ENCODE results near the gene ARL4A.
"Not testable (repeated sequence)": the region's sequence is repeated elsewhere in the genome, so short reads cannot be mapped to it uniquely, and the experiment has no call there.

ARL4A gene

DNA sequence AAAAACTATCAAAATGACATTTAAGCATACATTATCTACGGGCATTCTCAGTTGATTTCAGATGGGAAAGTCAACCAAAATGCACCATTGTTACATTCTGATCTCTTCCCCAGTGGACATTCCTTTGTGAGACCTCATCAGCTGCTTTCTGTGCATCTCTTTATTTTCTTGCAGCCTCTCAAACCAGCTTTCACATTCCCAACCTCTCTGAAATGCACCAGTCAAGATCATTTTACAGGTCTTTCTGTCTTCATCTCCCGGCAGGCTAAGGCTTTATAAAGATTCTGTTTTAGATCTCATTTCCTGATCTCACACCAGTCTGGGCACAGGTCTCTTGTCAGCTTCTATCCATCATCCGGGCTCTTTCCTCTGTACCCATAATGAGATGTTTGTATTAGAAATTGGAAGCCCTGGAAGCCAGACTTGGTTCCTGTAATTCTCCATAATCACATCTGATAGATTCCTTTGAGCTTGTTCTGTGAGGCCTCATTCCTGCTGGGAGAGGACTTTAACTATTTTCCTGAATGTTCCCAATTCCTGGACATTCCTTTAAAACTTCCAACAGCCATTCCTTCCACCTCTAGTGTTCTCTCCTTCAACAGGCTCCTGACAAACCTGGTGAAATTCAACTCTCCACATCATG, 44.3 kb upstream of the ARL4A start:
- no peak overlapping the region for H3K4me3 ChIP-seq (replicated peaks; ENCODE audit: low read depth, low read length)
- DNase-seq (ENCODE audit: extremely low read depth, low read depth) = no peak
- TF ChIP-seq, protein P1, sequence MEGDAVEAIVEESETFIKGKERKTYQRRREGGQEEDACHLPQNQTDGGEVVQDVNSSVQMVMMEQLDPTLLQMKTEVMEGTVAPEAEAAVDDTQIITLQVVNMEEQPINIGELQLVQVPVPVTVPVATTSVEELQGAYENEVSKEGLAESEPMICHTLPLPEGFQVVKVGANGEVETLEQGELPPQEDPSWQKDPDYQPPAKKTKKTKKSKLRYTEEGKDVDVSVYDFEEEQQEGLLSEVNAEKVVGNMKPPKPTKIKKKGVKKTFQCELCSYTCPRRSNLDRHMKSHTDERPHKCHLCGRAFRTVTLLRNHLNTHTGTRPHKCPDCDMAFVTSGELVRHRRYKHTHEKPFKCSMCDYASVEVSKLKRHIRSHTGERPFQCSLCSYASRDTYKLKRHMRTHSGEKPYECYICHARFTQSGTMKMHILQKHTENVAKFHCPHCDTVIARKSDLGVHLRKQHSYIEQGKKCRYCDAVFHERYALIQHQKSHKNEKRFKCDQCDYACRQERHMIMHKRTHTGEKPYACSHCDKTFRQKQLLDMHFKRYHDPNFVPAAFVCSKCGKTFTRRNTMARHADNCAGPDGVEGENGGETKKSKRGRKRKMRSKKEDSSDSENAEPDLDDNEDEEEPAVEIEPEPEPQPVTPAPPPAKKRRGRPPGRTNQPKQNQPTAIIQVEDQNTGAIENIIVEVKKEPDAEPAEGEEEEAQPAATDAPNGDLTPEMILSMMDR (IDR thresholded peaks at IDR 0.05; ENCODE audit: low read depth, low read length, missing control alignments) = no peak

DNA sequence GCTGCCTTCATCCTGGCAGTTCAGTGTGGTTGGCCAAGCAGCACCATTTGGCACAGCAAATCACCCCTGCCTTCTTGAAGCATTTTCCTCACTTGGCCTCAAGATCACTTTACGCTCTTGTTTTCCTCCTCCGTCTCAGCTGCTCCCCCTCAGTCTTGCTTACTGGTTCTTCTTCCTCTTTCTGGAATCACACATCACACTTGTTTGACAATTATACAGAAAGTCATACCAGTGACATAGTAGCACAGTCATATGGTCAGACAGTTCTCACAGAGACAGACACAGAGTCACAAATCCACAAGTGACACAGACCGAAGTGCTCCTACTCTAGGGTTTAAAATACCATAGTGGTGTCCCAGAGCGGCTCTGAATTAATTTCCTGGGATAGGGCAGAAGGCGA, 43.8 kb upstream of the ARL4A start:
- TF ChIP-seq, protein P1 (IDR thresholded peaks at IDR 0.05; ENCODE audit: low read depth, low read length, missing control alignments) = no peak
- DNase-seq (ENCODE audit: extremely low read depth, low read depth) = no peak

GRCh38 chr7:12645212-12645611, 42.2 kb upstream of the ARL4A start:
- H3K4me3 ChIP-seq (replicated peaks; ENCODE audit: low read depth, low read length); DNase-seq (ENCODE audit: extremely low read depth, low read depth): not testable (repeated sequence)

More for the DNA sequence above, 43.8 kb upstream of the ARL4A start:
- no peak overlapping the region for H3K4me3 ChIP-seq (replicated peaks; ENCODE audit: low read depth, low read length)

DNA sequence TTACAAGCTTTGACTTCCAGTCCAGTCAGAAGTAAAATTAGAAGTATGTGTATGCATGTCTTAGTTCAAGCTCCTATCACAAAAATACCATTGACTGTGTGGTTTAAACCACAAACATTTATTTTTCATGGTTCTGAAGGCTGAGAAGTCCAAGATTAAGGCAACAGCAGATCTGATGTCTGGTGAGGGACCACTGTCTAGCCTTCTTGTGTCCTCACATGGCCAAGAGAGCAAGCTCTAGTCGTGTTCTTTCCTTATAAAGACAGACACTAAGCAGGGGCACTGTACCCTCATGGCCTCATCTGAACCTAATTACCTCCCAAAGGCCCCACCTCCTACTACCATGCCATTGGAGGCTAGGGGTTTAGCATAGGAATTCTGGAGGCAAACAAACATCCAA, 41.3 kb upstream of the ARL4A start:
- no peak overlapping the region for H3K4me3 ChIP-seq (replicated peaks; ENCODE audit: low read depth, low read length)
- TF ChIP-seq, protein P1 (IDR thresholded peaks at IDR 0.05; ENCODE audit: low read depth, low read length, missing control alignments) = no peak
- no peak for DNase-seq (ENCODE audit: extremely low read depth, low read depth)

DNA sequence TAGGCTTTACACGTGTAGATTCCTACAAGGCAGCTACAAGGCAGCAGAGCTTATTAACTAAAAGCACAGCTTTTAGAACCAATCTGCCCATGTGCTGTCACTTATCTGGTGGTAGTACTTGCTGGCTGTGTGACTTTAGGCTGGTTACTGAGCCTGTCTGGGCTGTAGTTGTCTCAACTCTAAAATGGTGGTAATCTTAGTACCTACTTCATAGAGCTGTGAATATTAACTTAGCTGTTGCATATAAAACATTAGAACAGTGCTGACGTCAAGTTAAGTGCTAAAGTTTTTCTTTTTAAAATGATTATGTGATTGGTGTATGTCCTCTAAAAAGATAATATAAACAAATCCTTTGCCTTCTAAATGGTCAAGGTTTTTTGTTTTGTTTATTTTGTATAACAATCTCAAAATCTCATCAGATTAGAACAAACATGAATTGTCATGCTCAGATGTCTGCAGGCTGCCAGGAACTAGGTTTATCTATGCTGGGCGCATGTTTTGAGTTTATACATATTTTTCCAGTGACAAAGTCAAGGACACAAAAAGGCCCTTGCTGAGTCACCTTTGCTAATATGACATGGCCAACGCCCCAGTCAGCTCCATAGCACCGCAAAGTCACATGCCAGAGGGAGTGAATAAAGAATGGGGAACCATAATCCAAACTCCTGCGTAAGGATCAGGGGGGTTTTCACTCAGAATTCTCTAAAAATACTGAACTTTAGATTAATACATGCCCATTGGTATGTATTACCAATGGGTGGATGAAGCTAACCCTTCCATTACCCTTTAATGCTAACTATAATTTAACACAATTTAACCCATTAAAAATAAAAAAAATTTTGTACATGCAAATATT, 39.8 kb upstream of the ARL4A start:
- TF ChIP-seq, protein P1 (IDR thresholded peaks at IDR 0.05; ENCODE audit: low read depth, low read length, missing control alignments) = no peak
- DNase-seq (ENCODE audit: extremely low read depth, low read depth) = no peak
- H3K4me3 ChIP-seq (replicated peaks; ENCODE audit: low read depth, low read length) = no peak overlapping the region

GRCh38 chr7:12648704-12649261, 38.6 kb upstream of the ARL4A start:
- DNase-seq (ENCODE audit: extremely low read depth, low read depth) = no peak
- H3K4me3 ChIP-seq (replicated peaks; ENCODE audit: low read depth, low read length) = no peak overlapping the region
- TF ChIP-seq, protein P1 (IDR thresholded peaks at IDR 0.05; ENCODE audit: low read depth, low read length, missing control alignments) = no peak

DNA sequence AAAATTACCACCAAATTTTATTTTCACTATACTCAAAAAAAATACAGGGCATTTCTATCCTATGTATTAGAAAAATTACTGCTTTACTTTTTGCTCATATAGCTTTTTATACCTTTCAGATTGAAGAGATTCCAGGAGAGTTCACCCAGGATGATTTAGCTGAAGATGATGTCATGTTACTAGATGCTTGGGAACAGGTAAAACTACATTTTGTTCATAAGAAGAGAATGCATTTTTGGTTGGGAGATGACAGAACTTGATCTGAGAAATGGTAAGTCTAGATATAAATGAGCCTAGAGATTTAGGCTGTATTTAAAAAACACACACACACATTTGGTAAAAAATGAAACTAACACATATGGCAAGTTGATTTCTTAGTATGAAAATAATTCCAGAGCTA, 38.1 kb upstream of the ARL4A start:
- H3K4me3 ChIP-seq (replicated peaks; ENCODE audit: low read depth, low read length) = no peak overlapping the region
- no peak for DNase-seq (ENCODE audit: extremely low read depth, low read depth)
- TF ChIP-seq, protein P1 (IDR thresholded peaks at IDR 0.05; ENCODE audit: low read depth, low read length, missing control alignments) = no peak

All from HFF-Myc (cell line).